NCI-H345 treated with DMSO at 0.1 percent for 48 hours (cell line): ENCODE results near the gene NOL12.
A peak's percentile ranks its signal among the peaks of the same experiment; 100 is the strongest.

Source experiments
- DNase-seq: peaks from one replicate; lab custom pipeline; 2025; ENCODE audit not compliant: unreplicated experiment; lab: John Stamatoyannopoulos, UW

Gene NOL12

GRCh38 chr22:37659066-37659896 is 26.9 kb upstream of the NOL12 start:
- DNase-seq = no peak

DNA sequence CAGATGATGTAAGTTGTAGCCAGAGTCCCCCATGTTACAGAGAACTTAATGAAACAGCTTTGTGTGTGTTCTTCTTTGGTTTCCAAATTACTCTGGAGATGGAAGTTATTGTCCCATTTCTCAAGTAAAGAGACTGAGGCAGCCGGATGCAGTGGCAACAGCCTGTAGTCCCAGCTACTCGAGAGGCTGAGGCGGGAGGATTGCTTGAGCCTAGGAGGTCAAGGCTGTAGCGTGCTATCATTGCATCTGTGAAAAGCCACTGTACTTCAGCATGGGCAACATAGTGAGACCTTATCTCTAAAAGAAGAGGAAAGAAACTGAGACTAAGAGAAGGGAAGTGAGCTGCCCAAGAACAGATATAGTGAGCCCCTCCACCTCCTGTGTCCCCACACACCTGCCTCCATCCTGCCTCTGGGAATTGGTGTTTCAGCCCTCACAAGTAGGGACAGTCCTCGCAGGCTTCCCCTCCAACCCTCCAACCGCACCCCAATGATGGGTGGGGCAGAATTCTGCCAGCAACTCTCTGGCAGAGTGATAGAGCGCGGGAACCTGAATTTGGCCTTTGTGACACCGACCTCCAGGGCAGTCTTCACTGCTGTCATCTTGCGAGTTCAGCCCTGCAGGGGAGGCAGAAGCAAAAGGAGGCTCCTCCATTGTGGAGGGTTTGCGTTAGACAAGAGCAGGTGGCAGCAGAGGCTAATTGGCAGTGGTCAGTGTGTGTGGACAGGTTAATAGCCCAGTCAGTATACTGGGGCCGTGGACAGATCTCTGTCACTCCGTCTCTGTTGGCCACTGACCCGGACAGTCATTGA is 26.0 kb upstream of the NOL12 start:
- no peak for DNase-seq

DNA sequence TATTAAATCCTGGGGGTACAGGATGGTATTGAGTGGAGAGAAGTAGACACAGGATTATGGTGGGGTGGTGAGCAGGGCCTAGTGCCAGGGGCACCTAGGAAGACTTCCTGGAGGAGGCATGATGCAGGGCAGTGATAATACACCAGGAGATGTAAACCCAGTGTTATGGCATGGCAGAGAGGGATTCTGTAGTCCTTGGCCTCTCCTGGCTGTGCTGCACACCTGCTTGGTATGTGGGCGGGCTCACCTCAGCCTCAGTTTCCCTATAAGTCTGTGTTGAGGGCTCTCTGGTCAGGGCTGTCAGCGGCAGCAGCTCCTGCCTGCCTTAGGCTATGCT is 25.5 kb upstream of the NOL12 start:
- DNase-seq = no peak

- peak; percentile 55 for DNase-seq
These were observed 24.8 kb upstream of the NOL12 start for GRCh38 chr22:37661160-37661924.

DNA sequence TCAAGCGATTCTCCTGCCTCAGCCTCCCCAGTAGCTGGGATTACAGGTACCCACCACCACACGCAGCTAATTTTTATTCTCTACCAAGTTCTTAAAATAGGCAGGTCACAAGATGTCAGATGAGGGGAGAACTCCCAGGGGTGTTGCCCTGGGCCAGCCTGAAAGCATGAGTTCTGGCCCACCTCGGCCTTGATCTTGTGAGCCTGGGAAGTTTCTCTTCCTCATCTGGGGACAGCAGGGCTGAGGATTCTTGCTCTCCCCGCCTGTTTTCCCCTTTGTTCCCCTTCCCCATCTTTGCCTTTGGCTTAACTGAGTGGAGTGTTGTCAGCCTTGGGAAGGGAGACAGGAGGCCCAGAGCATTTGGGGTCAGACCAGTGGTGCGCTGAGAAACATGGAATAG is 24.1 kb upstream of the NOL12 start:
- no peak for DNase-seq

- DNase-seq = no peak
These were observed 22.5 kb upstream of the NOL12 start for GRCh38 chr22:37663521-37664140.

DNA sequence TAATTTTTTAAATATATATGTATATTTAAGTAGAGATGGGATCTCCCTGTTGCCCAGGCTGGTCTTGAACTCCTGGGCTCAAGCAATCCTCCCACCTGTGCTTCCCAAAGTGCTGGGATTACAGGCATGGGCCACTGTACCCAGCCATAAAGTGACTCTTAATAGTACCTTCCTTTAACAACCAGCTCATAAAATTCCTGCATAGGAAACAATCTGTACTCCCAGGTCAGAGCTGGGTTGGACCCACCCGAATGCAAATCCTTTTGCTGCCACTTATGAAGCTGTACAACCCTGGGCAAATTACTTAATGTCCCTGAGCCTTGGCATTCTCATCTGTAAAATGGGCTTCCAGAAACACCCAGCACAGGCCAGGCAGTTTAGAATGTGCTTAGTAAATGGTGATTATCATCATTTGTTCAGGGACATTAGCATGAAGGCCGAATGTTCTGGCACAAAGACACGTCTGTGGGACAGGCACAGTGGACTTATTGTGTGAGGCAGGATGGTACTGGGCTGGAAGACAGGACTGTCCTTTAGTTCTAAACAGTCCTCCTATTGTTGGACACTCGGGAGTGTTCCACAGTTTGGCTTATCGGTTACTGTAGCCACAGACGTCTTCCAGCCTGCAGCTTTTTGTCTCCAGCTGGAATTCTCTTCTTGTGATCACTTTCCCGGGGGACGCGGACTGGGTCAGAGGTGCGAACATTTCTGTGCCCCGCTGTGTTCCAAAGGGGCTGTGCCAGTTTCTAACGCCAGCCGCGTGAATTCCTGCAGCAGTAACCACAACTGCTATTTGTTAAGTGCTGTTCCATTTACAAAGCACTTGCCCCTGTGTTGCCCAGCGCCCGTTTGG is 21.7 kb upstream of the NOL12 start:
- no peak for DNase-seq

- no peak for DNase-seq
These were observed 20.7 kb upstream of the NOL12 start for GRCh38 chr22:37665487-37665886.

DNA sequence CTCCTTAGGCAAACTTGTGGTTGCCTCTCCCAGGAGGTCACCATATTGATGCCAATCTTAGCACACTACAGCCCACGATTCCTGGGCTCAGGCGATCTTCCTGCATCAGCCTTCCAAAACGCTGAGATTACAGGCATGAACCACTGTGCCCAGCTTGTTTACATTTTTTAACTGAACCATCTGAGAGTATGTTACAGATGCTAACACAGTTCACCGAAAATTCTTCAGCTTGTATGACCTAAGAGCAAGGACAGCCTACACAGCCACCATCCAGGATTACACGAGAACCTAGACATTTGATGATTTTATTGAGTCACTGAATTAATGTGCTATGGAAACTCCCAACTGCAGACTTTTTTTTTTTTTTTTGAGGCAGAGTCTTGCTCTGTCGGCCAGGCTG is 16.6 kb upstream of the NOL12 start:
- DNase-seq = no peak

DNA sequence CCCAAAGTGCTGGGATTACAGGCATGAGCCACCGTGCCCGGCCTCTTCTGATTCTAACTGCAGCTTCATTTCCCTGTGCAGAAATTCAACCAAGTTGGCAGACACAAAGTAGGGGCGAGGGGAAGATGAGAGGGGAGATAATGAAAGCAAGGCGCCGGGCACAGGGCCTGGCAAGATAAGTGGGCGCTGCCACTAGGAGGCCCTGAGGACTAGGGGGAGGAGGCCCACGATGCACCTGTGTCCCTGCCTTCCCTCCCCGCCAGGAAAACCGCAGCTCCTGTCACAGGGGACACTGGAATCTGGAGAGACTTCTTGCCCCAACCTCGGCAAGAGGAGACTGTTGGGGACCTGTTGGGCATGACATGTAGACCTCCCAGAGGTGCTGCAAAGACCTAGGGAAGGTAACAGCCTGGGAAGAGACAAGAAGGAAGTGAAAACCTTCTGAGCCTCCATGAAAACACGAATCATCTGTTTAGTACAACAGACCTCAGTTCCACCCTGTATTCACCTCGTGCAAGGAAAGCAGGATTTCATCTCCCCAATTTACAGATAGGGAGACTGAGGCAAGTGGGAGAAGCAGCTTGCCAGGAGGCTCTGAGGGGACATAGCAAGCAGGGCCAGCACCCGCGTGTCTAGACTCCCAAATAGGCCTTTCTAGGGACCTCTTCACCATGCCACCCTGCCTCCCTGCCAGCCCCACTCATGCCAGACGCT is 13.8 kb upstream of the NOL12 start:
- DNase-seq = no peak

GRCh38 chr22:37672920-37673455 is 13.2 kb upstream of the NOL12 start:
- no peak for DNase-seq

- DNase-seq = no peak
These were observed 11.9 kb upstream of the NOL12 start for GRCh38 chr22:37674248-37674647.

DNA sequence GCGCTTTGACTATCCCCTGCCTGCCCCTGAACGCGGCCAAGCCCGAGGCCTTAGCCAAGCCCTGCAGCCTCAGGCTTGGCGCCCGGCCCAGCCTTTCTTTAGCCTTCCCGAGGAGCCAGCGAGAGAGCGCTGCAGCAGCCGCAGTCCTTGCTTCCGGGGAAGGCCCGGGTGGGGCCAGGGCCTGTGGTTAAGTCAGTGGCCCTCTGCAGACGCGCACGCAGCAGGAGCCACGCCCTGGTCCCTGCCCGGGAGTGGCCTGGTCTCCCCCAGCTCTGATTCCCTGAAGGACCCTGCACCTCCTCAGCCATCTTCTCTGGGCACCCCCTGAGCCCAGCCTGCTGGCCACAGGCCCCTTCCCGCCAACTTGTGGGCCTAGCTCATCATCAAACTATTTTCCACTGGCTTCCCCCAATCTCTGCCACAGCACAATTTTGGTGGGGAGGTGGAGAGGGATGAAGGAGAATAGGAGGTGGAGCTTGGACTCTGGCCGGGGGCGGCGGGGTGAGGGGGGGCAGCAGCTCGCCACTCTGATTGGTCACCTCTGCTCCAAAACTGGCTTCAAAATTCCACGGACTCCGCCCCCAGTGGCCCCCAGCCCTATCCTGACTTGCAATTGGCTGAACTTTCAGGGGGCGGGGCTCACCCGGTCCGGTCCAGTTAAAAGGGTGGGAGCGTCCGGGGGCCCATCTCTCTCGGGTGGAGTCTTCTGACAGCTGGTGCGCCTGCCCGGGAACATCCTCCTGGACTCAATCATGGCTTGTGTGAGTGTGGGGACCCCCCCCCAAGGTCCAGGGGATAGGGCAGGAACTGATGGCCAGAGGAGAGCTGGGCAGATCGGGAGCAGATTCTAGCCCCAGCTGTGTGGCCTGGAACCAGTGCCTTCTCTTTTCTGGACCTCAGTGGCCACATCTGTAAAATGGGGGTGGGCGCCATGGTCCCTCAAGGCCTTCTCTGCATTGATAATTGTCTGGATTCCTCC is 10.9 kb upstream of the NOL12 start, which contains the start of gene LGALS1:
Gene LGALS1 (plus strand): TSS at position 686 of the 979 bp plus-strand sequence. CDS start 67 bp downstream, at position 753.
- DNase-seq = peak; percentile 40

- DNase-seq = no peak
These were observed 10.0 kb upstream of the NOL12 start for GRCh38 chr22:37675930-37676735.

DNA sequence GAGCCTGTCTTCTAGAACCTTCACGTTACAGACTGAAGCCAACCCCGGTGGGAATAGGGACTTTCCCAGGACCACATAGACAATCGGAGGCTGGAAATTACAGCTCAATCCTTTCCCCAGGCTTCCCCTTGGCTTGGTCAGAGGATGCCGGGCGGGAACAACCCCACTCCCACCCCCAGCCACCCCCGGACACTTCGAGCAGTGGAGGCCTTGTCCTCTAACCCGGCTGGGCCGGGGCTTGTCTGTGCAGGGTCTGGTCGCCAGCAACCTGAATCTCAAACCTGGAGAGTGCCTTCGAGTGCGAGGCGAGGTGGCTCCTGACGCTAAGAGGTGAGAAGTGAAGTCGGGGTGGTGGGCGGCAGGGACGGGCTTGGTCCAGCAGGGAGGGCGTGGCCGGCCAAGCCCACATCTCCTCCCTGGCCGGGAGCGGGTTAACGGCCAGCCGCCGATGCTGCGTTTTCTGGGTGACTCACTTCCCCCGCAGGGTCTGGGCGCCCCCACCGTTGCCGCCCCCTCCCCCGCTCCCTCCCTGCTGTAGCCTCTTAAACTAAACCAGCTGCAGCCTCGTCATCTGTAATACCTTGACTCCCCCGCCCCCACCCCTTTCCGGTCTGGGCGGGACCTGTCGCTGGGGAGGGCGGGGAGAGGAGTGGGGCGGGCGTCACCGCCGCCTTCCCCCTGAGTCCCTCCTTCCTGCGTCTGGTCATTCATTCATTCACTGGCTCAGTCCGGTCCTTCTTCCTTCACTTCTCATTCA is 9.2 kb upstream of the NOL12 start:
- DNase-seq = peak; percentile 24

DNA sequence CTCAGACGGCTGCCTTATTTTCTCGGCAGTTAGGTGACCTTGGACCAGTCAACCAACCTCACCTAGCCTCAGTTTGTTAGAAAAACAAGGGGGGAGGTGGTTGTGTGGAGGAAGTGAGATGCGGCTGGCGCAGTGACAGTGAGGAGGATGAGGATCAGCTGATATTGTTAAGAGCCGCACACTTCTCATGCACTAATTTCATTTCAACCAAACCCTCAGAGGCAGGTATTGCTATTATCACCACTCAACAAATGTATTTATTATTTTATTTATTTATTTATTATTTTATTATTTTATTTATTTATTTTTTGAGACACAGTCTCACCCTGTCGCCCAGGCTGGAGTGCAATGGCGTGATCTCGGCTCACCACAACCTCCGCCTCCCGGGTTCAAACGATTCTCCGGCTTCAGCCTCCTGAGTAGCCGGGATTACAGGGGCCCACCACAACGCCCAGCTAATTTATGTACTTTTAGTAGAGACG is 8.6 kb upstream of the NOL12 start:
- DNase-seq = no peak
